GM12891 (cell line): ENCODE data around the gene WTAP. TPM values are rescaled to one million over a fixed set of nuclear protein-coding genes. Genes with fewer than 3 reads are reported as not detected.

Experiments
- DNase-seq: peaks from one replicate; pipeline ENCODE4 v3.0.0; 2011; ENCODE audit warnings: low spot score; ENCODE audit not compliant: insufficient read length
- FAIRE-seq: peaks from 2 replicates; lab custom pipeline; 2011; peaks lifted over from hg19 to GRCh38; lab: Jason Lieb, UNC
- PAX5 ChIP-seq: IDR thresholded peaks from 2 replicates; pipeline ENCODE4 v1.6.1; 2011; ENCODE audit warnings: low read length, moderate library complexity, mild to moderate bottlenecking; ENCODE audit not compliant: insufficient read depth, severe bottlenecking
- POLR2A ChIP-seq: IDR thresholded peaks from 2 replicates; pipeline ENCODE4 v1.6.1; 2011; ENCODE audit warnings: low read depth, low read length, control low read depth
- POLR2AphosphoS5 ChIP-seq: IDR thresholded peaks from 2 replicates; pipeline ENCODE4 v1.6.1; 2011; ENCODE audit warnings: low read depth, low read length, control low read depth
- POU2F2 ChIP-seq: IDR thresholded peaks from 2 replicates; pipeline ENCODE4 v1.6.1; 2011; ENCODE audit warnings: low read depth, mild to moderate bottlenecking, control low read depth, low read length, moderate library complexity
- SPI1 ChIP-seq: IDR thresholded peaks from 2 replicates; pipeline ENCODE4 v1.6.1; 2011; ENCODE audit warnings: low read depth, low read length, control low read depth
- TAF1 ChIP-seq: IDR thresholded peaks from 2 replicates; pipeline ENCODE4 v1.6.1; 2011; ENCODE audit warnings: low read depth, low read length, control low read depth
- polyA plus RNA-seq: library from polyadenylated mRNA; unstranded; fragments of >200 nt; gene quantifications from one replicate; pipeline ENCODE4 v1.2.1, GENCODE V29; 2012; ENCODE audit warnings: low read depth, missing spikeins, inconsistent platforms; ENCODE audit not compliant: missing spikeins

Gene WTAP
- 37.1 TPM for polyA plus RNA-seq

GRCh38 chr6:159726918-159727716, at the start of gene WTAP:
WTAP (plus strand) TSS chr6:159727506; CDS start chr6:159736266, 8,760 bp downstream.
- peak; percentile 99 for FAIRE-seq
- peak; percentile 81 for DNase-seq
- TF ChIP-seq POLR2AphosphoS5 (peak; percentile 89), PAX5 (peak; percentile 21), TAF1 (peak; percentile 89), SPI1 (0 out of 2 replicates have a peak, but pooled peaks have one; percentile 11), POLR2A (peak; percentile 90), POU2F2 (peak; percentile 81)

- FAIRE-seq (no peak), DNase-seq (no peak)
- no peak for TF ChIP-seq POLR2AphosphoS5
These were observed 49.7 kb upstream of the WTAP start for GRCh38 chr6:159677506-159678165.

- TF ChIP-seq POU2F2 (no peak), TAF1 (no peak), SPI1 (no peak), PAX5 (no peak), POLR2AphosphoS5 (no peak), POLR2A (no peak)
- FAIRE-seq (no peak), DNase-seq (no peak)
These were observed 48.7 kb upstream of the WTAP start for GRCh38 chr6:159678574-159678973.

- TF ChIP-seq TAF1: no peak
- TF ChIP-seq PAX5: no peak
- TF ChIP-seq POLR2A: no peak
- no peak for TF ChIP-seq SPI1
- TF ChIP-seq POU2F2: no peak
- no peak for TF ChIP-seq POLR2AphosphoS5
- DNase-seq (no peak), FAIRE-seq (no peak)
These were observed 47.9 kb upstream of the WTAP start for GRCh38 chr6:159679091-159680077.

GRCh38 chr6:159680104-159680503, 47.2 kb upstream of the WTAP start:
- no peak for FAIRE-seq
- DNase-seq: no peak
- TF ChIP-seq SPI1: no peak
- TF ChIP-seq POLR2AphosphoS5: no peak
- no peak for TF ChIP-seq POLR2A

GRCh38 chr6:159681191-159681880, 46.0 kb upstream of the WTAP start:
- DNase-seq: no peak
- no peak for TF ChIP-seq TAF1
- TF ChIP-seq POU2F2: no peak
- no peak for FAIRE-seq

- TF ChIP-seq POLR2A: no peak
- TF ChIP-seq POU2F2: no peak
- no peak for TF ChIP-seq TAF1
- no peak for TF ChIP-seq PAX5
- no peak for TF ChIP-seq POLR2AphosphoS5
- no peak for TF ChIP-seq SPI1
- DNase-seq (no peak), FAIRE-seq (no peak)
These were observed 45.0 kb upstream of the WTAP start for GRCh38 chr6:159682295-159682694.

GRCh38 chr6:159682810-159683209, 44.5 kb upstream of the WTAP start:
- TF ChIP-seq POU2F2 (no peak), TAF1 (no peak), PAX5 (no peak), POLR2AphosphoS5 (no peak), SPI1 (no peak), POLR2A (no peak)
- DNase-seq (no peak), FAIRE-seq (no peak)

- TF ChIP-seq TAF1: no peak
- no peak for TF ChIP-seq PAX5
- no peak for TF ChIP-seq POLR2AphosphoS5
- TF ChIP-seq POU2F2: no peak
- TF ChIP-seq POLR2A: no peak
- no peak for TF ChIP-seq SPI1
- DNase-seq: no peak
- FAIRE-seq: no peak
These were observed 43.3 kb upstream of the WTAP start for GRCh38 chr6:159684013-159684304.

- DNase-seq: no peak
- TF ChIP-seq PAX5: no peak
- no peak for TF ChIP-seq POLR2AphosphoS5
- TF ChIP-seq TAF1: no peak
- TF ChIP-seq POLR2A: no peak
- no peak for TF ChIP-seq POU2F2
- TF ChIP-seq SPI1: no peak
- no peak for FAIRE-seq
These were observed 41.3 kb upstream of the WTAP start for GRCh38 chr6:159686040-159686439.
